Activated CD8-positive, alpha-beta memory T cell treated with anti-CD3 and anti-CD28 coated beads, Interleukin-2, amount 50 U/mL, for 24 hours (primary cell): ENCODE measurements around the gene KCP.
"Not testable (repeated sequence)": the region's sequence is repeated elsewhere in the genome, so short reads cannot be mapped to it uniquely, and the experiment has no call there.

Experiments
- DNase-seq: peaks from one replicate; pipeline ENCODE4 v3.0.0-alpha.2; 2020; ENCODE audit errors: extremely low read depth

Gene KCP

DNA sequence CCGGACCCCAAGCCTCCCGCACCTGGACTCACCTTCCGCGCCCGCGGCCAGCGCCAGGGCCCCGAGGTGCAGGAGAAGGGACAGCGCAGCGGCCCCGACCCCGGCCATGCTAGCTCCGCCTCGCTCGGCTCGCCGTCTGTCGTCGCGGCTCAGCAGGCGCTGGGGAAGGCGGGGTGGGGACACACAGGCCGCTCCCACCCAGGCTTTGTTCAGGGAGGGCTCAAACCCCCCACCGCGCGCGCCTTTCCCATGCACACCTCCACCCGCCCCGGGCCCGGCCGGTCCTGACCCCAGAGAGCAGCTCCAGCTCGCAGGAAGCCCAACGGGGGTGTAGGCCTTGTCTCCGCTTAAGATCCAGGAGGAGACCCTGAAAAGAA lies at the start of gene KCP:
Gene KCP, minus strand, starts transcription at position 141 of the 377 bp plus-strand sequence. Its CDS starts 33 bp downstream, at position 108.
- no peak for DNase-seq

DNA sequence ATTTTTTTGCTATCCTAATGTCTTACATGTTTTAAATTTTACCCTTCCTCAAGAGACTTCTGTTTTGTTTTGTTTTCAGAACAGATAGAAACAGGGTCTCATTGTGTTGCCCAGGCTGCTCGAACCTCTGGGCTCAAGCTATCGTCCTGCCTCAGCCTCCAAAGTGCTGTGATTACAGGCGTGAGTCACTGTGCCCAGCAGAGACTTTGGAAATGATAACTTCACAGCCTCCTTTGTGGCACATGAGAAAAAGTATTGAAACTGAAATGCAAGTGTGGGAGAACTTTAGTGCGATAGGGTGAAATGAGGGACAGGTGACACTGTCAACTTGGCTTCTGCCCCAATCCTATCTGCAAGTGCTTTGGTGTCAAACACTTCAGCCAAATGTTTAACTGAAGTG lies 48.8 kb upstream of the KCP start:
- no peak for DNase-seq

DNA sequence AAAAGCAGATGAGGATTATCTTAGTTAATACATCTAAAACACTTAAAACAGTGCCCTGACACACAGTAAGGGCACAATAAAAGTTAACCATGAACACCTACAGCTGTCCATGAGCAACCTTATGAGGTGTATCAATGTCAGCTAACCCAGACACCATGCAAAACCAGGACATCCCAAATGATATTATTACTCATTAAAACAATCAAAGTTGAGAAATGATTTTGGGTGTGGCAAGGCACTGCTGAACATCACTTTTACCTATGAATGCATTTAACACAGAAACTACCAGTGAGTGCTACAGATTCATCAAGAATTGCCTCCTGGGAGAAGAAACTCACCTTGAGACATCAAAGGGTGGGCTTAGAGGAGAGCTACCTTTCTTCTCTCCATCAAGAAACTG lies 45.5 kb upstream of the KCP start:
- DNase-seq: no peak

DNA sequence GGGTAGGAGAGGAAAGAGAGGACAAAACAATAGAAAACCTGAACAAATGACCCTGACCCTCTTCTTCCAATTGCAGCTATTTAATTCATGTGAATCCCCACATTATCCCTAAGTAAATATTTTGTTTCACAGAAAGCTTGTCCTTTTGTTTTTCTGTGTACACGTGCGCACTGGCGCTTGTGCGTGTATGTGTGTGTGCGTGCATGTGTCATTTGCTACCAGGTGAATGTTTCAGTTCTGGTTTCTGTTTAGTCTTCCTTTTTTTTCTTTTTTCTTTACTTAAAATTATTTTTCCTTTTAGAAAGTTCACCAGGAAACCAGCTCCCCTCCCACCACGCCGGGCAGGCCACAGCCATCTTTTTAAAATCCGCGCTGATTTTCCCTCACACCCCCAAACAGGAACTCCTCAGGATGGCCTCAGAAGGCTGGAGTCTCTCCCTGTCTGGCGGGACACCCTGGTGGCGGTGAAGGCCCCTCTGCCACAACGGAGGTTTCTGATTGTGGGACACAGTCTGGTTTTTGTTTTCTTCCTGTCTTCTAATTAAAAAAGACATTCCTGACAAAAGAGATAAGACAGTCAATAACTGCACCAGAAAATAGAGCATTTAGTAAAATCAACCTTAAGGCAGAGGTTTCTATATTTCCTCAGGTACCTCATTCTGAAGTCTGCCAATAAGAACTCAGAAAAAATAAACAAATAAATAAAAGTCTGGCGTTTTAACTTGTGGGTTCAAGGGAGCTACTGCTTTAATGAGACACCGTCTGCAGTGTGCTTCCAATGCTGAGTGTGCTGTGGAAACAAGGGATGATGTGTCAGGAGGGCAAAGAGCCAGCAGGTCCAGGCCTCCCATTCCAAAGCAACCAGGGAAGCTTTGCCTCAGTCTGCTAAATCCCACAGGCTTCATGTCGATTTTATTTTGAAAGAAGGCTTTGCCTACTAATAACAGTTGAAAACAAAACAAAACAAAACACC lies 44.6 kb upstream of the KCP start:
- no peak for DNase-seq

DNA sequence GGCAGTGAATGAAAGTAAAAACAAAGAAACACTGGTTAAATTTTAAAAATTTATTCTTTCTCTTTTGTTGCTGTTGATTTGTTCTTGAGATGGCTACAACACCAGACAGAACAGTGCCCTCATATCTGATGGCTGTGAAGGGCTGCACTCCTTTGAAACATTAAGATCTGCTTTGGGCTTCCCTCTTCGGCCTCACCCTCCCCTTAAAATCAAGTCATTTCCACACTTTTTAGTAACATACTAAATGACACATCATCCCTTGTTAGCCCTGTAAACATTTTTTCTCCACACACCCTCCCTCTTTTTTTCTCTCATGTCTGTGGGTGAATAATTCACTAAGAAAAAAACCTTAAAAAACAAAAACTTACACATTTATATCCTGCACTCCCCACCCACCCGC lies 43.6 kb upstream of the KCP start:
- DNase-seq: no peak

DNA sequence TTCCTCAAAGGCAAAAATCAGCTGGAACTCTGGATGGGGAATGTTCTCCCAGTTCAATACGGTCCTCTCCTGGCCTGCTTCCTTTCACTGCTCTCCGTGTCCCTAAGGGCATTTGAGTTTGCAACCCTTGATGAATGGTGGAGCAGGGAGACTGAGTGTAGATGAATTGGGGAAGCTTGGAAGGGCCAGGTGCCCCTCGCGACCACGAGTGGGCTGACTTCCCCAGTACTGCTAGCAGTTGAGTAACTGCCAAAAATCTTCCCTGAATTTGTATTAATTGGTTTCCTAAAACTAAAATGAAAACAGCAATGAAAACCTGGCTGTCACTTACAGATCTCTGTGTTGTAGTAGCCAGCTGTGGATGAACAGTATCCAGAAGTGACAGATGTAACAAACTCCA lies 40.8 kb upstream of the KCP start:
- DNase-seq: no peak

DNA sequence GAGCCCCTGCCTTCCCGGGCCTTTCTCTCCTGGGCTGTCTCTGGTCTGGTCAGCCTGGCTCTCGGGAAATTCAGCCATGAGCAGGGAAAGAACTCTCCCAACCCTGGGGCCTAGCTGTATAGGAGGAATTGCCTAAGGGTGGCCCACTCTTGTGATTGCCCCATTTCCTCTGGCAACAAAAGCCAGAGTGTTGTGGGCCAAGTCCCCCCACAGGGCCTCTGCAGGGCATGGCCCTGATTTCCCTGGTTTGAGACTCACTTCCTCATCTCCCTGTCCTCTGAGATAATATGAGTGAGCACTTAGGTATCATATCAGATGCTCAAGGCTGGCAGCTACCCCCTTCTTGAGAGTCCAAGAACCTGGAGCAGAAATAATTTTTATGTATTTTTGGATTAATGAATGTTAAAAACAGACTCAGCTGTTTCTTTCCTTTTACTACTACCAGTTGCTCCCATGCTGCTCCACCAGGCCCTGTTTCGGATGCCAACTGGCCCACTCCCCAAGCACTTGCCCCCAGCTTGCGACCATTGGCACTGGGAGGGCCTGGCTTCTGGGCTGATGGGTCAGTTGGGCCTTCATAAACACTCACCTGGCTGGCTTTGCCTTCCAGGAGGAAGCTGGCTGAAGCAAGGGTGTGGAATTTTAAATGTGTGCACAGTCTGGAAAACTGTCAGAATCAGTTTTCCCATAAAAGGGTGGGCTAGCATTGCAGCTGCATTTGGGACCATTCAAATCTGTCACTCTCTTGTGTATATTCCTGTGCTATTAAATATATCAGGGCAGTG lies 38.7 kb upstream of the KCP start:
- DNase-seq: no peak

DNA sequence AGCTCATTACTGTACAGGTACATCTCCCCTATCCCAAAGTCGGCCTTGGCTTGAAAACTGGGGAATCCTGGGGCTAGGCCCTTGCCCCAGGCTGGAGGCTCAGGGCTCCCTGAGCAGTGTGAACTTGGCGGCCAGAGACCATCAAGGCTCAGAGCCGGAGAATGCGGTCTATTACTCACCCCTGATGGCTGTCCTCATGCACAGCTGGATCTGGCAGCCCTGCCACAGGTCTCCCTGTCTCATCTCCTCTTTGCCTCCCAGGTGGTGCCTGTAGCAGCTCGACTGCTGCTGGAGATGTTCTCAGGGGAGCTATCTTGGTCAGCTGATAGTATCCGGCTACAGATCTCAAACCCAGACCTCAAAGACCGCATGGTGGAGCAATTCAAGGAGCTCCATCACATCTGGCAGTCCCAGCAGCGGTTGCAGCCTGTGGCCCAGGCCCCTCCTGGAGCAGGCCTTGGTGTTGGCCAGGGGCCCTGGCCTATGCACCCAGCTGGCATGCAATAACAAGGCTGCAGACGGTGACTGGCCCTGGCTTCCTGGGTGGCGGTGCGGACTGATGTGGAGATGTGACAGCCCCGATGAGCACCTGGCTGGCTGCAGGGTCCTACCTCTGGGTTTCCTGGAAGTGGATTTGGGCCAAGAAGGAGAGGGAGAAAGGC lies 37.9 kb upstream of the KCP start:
- DNase-seq: no peak

DNA sequence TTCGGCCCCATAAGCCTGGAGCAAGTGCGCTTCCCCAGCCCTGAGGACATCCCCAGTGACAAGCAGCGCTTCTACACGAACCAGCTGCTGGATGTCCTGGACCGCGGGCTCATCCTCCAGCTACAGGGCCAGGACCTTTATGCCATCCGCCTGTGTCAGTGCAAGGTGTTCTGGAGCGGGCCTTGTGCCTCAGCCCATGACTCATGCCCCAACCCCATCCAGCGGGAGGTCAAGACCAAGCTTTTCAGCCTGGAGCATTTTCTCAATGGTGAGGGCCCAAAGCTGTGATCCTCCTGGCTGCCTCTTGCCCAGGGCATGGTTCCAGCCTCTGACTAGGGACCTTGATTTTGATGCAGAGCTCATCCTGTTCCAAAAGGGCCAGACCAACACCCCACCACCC lies 37.3 kb upstream of the KCP start:
- no peak for DNase-seq

DNA sequence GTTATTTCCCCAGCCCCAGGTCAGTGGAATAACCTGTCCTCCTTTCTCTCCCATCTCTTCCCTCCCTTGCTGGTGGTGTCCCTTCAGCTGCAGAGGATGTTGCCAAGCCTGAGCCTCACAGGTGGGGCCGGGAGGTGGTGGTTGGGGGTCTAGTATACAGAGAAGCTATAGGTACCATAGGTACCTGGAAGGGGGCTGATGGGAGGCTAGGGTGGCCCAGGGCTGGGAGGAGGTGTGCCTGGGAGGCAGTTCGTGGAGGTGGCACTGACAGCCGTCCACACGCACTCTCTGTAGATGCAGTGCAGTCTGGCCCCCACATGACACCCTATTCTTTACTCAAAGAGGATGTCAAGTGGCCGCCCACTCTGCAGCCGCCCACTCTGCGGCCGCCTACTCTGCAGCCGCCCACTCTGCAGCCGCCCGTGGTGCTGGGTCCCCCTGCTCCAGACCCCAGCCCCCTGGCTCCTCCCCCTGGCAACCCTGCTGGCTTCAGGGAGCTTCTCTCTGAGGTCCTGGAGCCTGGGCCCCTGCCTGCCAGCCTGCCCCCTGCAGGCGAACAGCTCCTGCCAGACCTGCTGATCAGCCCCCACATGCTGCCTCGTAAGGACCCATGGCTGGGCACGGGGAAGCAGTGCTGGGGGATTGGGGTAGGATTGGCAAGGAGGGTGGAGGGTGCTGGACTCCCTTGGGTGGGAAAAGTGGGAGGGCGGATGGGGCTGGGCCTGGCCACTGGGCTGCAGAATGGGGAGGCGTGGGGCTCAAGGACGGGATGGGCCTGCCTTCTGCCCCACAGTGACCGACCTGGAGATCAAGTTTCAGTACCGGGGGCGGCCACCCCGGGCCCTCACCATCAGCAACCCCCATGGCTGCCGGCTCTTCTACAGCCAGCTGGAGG lies 36.7 kb upstream of the KCP start:
- DNase-seq: no peak

DNA sequence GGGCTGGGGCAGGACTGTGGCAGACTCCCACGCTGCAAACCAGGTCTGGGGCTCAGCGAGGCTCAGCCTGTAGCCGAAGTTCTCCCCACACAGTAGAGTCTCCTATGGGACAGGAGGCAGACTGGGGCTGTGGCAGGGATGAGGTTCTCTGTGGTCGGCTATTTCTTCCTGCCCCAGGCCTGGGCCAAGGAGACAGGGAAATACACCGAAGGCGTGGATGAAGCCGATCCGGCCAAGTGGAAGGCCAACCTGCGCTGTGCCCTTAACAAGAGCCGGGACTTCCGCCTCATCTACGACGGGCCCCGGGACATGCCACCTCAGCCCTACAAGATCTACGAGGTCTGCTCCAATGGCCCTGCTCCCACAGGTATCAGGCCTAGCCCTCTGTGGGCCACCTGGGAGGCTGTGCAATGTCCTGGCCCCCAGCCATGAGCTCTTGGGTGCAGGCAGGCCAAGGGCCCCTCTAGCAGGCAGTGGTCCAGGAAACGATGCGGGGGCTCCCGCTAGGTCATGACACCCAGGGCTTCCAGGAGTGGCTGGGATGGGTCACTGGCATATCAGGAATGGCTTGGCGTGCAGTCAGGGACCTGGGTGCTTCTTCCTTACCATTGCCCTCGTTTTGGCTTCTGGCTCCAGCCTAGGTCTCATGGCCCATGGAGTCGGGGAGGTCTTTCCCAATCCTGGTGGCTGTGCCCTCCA lies 35.3 kb upstream of the KCP start:
- DNase-seq: no peak

DNA sequence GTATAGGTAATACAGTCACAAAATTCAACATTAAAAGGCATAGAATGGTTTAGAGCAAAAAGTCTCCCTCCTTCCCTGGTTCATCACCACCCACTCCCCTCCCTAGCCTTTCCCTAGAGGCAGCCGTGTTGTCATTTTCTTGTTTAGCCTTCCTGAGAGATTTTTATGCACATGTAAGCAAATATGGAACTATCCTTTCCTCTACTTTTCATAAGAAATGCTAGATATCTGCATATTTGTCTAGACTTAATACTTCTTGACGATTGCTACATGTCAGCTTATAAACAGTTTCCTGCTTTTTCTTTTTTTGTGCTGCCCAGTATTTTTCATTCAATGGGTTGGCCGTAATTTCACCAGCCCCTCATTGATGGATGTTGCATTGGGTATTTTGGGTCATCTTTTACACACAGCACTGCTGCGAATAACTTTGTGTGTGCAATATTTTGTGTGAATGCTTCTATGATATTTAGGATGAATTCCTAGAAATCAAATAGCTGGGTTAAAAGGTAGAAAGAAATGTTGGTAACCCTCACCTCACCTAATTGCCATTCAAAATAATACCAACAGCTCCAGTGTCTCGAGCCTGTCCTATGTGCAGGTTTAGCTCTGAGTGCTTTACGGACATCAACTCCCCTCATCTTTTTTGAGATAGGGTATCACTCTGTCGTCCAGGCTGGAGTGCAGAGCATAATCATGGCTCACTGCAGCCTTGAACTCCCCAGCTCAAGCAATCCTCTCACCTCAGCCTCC lies 34.2 kb upstream of the KCP start:
- DNase-seq: no peak

DNA sequence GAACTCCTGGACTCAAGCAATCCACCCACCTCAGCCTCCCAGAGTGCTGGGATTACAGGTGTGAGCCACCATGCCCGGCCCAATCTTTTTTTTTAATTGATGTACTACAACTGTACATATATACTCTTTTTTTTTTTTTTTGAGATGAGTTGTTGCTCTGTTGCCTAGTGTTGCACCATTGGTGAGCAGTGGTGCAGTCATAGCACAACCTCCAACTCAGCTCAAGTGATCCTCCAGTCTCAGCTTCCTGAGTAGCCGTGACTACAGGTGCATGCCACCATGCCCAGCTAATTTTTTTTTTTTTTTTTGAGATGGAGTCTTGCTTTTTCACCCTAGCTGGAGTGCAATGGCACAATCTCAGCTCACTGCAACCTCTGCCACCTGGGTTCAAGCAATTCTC lies 32.7 kb upstream of the KCP start:
- DNase-seq: not testable (repeated sequence)

DNA sequence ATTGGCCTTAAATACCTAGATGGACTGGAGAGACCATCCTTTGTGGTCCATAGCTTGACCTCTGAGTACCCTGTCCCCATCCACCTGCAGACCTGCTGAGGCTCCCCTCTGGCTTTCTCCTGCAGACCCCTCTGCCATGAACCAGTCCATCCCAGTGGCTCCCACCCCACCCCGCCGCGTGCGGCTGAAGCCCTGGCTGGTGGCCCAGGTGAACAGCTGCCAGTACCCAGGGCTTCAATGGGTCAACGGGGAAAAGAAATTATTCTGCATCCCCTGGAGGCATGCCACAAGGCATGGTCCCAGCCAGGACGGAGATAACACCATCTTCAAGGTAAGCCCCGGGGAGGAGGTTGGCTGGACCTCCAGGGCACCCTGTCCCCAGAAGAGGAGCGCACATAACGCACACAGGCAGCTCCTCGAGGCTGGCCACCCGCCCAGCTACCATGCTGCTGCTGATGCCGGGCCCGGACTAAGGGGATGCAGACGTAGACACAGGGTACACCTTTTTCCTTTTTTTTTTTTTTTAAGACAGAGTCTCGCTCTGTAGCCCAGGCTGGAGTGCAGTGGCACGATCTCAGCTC lies 31.5 kb upstream of the KCP start:
- no peak for DNase-seq

DNA sequence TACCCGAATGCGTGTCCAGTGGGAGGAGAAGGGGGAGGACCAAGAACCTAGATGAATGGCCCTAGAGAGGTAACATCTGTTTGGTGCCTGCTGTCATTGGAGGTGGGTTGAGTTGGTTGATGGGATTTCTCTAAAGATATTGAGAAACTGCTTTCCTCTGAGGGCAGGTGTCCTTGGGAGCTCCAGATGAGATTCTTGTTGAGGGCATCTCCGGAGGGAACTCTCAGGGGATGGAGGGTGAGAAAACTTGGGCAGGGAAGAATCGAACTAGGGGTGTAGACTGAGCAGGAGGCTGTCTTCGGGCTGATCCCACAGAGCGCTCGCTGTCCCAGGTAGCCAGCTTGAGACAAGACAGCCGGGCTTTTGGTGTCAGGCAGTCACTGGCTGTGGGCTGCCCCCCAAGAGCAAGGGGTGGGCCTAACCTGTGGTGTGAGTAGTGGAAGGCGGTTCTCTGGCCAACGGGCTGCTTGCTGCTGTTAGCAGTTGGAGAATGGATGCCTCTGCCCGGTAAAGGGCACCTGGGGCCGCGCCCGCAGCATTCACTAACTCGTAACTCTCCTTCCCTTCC lies 30.9 kb upstream of the KCP start:
- DNase-seq: no peak

DNA sequence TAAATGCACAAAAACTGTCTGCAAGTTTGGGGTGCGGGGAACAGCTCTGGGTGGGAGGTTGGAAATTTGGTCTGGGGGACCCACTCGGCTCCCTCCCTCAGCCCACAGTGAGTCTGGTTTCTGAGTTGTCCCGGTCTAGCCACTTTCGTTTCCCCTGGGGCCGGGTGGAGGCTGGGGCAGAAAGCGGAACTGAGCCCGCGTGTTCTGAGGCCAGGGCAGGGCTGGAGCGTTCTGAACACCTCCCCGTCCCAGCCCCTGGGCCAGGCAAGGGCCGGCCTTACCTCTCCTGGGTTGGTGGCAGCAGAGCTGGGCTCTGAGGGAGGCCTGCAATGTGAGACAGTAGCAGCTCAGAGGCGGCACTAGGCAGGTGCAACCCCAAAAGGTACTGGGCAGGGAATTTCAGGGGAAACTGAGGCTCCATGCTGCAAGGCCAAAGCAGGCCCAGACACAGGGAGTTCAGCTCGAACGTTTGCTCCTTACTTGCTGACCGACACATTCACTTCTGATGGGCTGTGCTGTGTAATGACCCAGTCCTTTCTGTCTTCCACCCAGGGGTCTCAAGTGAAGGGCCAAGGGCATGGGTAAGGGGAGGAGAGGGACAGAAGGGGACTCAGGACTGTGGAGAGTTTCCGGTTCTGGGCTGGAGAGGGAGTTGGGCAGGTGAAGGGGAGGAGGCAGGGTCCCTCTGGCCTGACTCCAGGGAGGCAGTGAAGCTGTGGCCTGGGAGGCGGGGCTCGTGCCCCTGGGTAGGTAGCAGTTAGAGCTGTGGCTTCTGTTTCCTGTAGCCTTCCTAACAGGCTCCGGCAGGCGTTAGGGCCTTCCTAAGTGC lies 30.2 kb upstream of the KCP start:
- no peak for DNase-seq

DNA sequence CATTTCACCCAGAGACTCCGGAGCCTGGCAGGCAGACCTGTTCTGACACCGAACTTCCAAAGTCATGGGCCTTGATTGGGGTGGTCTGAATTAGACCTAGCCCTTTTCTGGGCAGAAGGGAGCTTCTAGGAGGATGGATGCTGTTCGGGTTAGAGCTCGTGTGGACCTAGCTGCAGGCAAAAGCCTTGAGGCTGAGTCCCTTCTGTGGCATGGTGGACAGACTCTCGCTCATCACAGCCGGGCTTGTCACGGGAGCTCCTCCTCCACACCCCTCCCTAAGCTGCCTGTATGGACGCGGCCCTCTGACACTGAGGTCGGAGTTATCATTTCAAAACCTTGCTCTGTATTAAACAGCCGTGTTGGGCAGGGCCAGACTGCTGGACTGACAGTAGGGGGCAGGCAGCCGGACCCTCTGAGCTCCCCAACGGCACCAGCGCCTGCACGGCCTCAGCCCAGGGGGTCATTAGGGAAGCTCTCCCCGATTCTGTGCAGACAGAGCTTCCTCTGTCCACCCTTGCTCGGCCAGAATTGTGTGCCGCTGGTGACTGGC lies 29.4 kb upstream of the KCP start:
- no peak for DNase-seq
